ENCODE measurements around the gene STARD3NL.

Gene STARD3NL

GRCh38 chr7:38181111-38181510, 3.1 kb downstream of the STARD3NL start:
- in situ Hi-C loops (cut with MboI; ENCODE audit: low sequenced_read_pairs) = no loop called here

DNA sequence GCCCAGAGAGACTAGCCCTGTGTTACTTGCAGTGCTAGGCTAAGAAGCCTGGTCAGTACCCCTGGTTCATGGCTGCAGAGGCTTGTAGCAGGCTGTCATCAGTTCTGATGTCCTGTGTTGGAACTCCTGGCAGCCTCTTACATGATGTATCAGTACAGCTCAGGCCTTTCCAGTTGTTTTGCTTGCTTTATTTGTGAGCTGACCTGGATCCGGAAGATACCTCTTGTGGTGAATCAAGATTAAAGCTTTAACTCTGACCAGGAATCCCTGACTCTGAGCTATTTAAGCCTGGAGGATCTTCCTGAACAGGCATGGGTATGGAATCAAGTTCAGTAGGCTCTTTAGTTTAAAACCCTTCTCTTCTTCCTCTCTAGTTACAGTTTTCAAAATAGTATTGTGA, 4.4 kb downstream of the STARD3NL start:
- in situ Hi-C loops (cut with MboI; ENCODE audit: low sequenced_read_pairs) = no loop called here

DNA sequence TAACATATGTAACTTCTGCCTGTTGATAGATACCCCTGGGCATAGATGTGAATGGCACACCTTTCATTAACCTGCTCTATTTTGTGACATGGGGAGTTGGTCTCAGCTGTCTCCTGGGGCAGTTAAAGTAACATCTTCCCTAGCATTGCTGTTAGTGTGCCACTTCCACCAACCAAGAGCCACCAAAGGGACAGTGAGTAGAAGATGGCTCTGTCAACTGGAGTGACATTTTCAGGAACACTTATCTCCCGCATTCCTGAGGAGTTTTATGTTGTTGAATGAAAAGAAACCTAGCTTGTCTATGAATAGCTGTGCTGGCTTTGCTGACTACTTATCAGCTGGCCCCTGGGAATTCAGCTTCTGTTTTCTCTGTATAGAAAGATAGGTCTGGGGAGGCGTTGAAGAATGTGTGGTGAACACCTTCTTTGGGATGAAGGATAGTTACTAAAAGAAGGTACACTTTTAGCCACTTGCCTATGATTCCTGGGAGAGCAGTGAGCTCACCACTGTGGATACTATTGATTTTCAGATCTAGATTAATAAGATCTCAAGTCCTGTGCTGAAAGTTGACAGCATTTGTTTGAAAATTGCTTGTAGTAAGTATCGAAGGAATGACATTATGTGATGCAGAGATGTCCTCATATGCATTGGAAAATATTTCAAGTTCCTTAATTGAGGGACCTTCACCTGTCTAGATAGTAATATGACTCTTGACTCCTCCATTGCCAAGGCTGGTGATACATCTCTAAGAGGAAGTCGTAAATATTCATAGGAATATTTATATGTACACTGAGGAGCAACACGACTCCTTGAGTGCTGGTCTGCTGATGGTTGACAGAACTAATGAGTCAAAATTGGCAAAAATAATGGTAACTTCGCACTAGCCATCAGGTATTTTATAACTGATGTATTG, 7.6 kb downstream of the STARD3NL start:
- in situ Hi-C loops (cut with MboI; ENCODE audit: low sequenced_read_pairs) = no loop called here

DNA sequence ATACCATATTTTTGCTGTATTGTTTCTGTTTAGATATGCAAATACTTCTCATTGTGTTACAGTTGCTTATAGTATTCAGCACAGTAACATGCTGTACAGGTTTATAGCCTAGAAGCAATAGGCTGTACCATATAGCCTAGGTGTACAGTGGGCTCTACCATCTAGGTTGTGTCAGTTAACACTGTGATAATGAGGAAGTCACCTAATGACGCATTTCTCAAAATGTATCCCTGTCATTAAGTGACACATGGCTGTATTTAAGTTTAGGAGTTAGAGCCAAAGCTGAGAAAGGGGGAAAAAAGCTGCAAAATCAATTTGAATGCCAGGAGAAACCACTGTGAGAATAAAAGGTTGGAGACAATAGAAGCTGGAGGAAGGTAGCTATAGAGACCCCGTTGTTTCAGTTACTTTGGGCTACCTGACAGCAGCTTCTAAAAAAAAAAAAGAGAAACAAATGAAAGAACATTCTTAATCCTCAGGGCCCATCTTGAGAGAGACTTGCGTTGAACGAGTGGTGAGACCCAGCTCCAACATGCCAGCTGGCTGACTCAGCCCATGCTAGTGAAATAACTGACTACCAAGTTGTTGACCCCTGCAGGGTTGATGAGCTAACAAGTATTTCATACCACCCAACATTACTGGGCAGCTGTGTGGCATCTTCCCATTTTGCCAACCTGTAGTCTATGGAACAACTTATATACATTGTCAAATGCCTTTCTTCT, 8.7 kb downstream of the STARD3NL start:
- in situ Hi-C loops (cut with MboI; ENCODE audit: low sequenced_read_pairs) = no loop called here

GRCh38 chr7:38187794-38188440, 9.9 kb downstream of the STARD3NL start:
- in situ Hi-C loops (cut with MboI; ENCODE audit: low sequenced_read_pairs) = no loop called here

DNA sequence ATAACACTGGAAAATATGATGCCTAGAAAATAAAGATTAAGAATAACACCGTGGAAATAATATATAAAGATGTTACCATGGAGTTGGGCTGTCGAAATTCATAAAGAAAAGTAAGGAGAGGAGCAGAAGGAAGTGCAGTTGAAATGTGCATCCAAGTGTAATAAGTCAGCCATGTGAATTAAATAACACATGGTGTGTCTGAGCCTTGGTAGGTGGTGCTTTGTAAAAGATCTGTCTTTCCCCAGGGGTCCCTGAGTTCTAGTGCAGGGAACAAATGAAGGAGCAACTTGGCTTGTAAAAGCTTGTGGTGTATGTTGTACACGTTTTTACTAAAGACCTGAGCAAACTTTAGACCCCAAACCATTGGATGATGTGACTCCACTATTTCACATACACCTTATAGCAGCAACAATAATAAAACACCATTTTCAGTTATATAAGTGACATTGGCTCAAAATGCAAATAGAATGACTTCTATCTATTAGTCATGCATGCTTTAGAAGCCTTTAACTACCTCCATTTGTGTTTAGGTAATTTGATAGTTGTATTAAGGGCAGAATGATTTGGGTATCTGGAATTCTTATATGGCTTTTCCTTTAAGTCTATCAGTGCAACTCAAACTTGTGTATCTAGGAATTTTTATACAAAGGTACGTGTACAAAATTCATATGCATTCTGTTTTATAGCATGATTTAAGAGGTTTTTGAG, 11.3 kb downstream of the STARD3NL start:
- in situ Hi-C loops (cut with MboI; ENCODE audit: low sequenced_read_pairs) = no loop called here

DNA sequence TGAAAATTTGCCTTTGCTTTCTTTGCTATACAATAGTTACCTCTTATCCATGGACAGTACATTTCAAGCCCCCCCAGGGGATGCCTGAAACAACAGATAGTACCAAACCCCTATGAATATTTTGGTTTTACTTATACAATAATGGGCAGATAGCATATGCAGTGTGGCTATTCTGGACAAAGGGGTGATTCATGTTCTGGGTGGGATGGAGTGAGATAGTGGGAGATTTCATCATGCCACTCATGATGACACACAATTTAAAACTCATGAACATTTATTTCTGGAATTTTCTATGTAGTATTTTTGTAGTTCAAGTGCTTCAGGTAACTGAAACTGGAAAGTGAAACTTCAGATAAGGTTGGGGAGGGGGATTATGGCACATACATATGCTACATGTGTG, 12.0 kb downstream of the STARD3NL start:
- in situ Hi-C loops (cut with MboI; ENCODE audit: low sequenced_read_pairs) = no loop called here

DNA sequence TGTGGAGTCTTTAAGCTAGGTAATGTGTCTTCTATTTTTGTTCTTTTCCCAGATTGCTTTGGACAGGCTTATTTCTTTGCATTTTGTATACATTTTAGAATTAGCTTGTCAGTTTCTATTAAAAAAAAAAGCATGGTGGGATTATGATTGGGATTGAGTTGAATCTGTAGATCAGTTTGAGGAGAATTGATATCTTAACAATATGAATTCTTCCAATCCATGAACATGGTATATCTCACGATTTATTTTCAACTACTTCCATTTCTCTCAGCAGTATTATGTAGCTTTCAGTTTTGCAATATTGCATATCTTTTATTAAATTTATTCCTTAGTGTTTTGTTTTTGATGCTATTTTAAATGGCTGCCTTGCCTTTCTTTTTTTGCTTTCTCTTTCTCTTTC, 13.7 kb downstream of the STARD3NL start:
- in situ Hi-C loops (cut with MboI; ENCODE audit: low sequenced_read_pairs) = no loop called here

DNA sequence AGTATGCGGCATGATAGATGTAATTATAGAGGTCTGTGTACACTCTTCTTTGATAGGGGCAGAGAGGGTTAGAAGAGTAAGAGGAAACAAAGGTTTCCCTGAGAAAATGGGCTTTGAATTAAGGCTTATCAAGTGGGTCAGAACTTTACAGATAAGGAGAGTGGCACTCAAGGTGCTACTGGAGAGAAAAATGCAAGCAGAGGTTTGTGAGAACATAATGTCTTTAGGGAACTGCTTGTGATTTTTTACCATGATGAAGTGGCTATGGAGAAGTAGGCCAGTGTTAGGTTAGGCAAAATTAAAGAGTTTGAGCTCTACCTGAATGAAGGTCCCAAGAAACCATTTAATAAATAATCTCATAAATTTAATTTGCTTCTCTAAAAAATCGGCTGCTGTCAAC, 14.3 kb downstream of the STARD3NL start:
- in situ Hi-C loops (cut with MboI; ENCODE audit: low sequenced_read_pairs) = no loop called here

GRCh38 chr7:38195804-38196595, 18.0 kb downstream of the STARD3NL start:
- in situ Hi-C loops (cut with MboI; ENCODE audit: low sequenced_read_pairs) = no loop called here

GRCh38 chr7:38198366-38198765, 20.3 kb downstream of the STARD3NL start:
- in situ Hi-C loops (cut with MboI; ENCODE audit: low sequenced_read_pairs) = no loop called here

GRCh38 chr7:38199154-38199553, 21.1 kb downstream of the STARD3NL start:
- in situ Hi-C loops (cut with MboI; ENCODE audit: low sequenced_read_pairs) = no loop called here

DNA sequence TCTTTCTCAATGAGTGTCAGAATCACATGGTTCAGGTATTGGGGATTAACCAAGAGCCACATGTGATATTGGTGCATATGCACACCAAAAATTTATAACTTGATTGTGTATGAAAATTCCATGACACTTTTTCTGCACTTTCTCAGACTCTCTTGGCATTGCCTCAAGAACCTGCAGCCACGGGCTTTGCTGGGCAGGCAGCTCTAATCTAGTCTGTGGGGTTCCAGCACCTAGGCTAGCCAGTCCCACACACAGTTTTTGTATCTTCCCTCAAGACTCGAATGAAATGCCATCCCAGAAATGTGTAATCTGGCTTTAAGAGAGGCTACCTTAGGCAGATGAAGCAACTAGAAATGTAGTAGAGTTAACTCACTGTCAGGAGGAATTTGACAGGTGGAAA, 21.7 kb downstream of the STARD3NL start:
- in situ Hi-C loops (cut with MboI; ENCODE audit: low sequenced_read_pairs) = loop anchor here (25.0 kb wide), 1 partner anchor 287 kb away; the partner anchor contains the start of genes EPDR1 and SFRP4

DNA sequence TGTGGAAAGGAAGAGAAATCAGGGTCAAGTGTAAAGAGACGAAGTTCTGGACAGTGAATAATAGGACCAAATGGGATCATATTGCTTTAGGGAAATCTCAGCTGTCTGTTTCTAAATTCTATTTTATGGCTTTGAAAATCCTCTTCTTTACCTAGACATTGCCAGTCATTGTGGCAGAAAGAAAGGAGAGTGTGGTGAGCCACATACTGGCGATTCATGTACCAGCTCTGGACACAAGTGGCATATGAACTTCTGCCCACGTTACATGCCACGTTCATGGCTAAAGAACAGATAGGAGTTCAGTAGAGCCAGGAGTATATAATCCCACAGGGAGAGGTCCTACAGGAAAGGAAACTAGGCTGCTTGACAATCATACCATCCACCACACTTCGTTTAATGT, 28.0 kb downstream of the STARD3NL start:
- in situ Hi-C loops (cut with MboI; ENCODE audit: low sequenced_read_pairs) = loop anchor here (25.0 kb wide), 1 partner anchor 294 kb away; the partner anchor contains the start of genes EPDR1 and SFRP4

- in situ Hi-C loops (cut with MboI; ENCODE audit: low sequenced_read_pairs) = loop anchor here (25.0 kb wide), 1 partner anchor 296 kb away; the partner anchor contains the start of genes EPDR1 and SFRP4
Measured at GRCh38 chr7:38207843-38208242, 29.8 kb downstream of the STARD3NL start.

GRCh38 chr7:38211486-38211885, 33.4 kb downstream of the STARD3NL start:
- in situ Hi-C loops (cut with MboI; ENCODE audit: low sequenced_read_pairs) = loop anchor here (25.0 kb wide), 1 partner anchor 299 kb away; the partner anchor contains the start of genes EPDR1 and SFRP4

- in situ Hi-C loops (cut with MboI; ENCODE audit: low sequenced_read_pairs) = loop anchor here (25.0 kb wide), 1 partner anchor 300 kb away; the partner anchor contains the start of genes EPDR1 and SFRP4
Measured at GRCh38 chr7:38211940-38212339, 33.9 kb downstream of the STARD3NL start.

DNA sequence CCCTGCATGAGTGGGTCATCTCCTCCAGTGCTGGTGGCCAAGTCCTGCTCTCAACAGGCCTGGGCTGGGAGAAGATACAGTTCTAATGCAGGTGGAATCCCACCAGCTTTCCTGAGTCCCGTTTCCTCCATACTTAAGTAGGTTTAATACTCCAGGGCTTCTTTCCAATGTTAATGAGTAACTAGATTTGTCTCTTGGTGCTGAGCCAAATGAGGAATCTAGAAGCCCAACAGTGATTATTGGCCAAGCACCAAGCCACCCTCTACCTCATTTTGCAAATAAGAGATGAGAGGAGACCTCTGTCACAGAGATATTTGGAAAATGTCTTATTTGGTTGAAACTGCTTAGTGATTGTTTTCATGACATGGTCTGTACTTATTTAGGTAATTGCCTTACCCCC, 37.1 kb downstream of the STARD3NL start:
- in situ Hi-C loops (cut with MboI; ENCODE audit: low sequenced_read_pairs) = loop anchor here (25.0 kb wide), 1 partner anchor 303 kb away; the partner anchor contains the start of genes EPDR1 and SFRP4
